Activated naive CD4-positive, alpha-beta T cell treated with anti-CD3 and anti-CD28 coated beads for 36 hours (primary cell): ENCODE measurements around the gene RAET1L. TPM values are rescaled to one million over a fixed set of nuclear protein-coding genes. Genes with fewer than 3 reads are reported as not detected.
"Not testable (repeated sequence)": the region's sequence is repeated elsewhere in the genome, so short reads cannot be mapped to it uniquely, and the experiment has no call there.

Experiments
- CTCF ChIA-PET: fragments of 350-600 bp; sonication (Branson Sonifier 250); formaldehyde crosslinking; loops from one replicate; lab custom pipeline; 2021; ENCODE audit warnings: antibody characterized with exemption; lab: Charles Lee
- DNase-seq: peaks from one replicate; pipeline ENCODE4 v3.0.0-alpha.2; 2020
- H3K27ac Mint-ChIP-seq: one replicate; pipeline ENCODE4 v1.8.0; 2021; ENCODE audit warnings: mild to moderate bottlenecking, mixed read lengths
- H3K27me3 Mint-ChIP-seq: one replicate; pipeline ENCODE4 v1.8.0; 2021; ENCODE audit warnings: low read depth, mixed read lengths
- H3K36me3 Mint-ChIP-seq: one replicate; pipeline ENCODE4 v1.8.0; 2021; ENCODE audit warnings: low read depth, mixed read lengths
- H3K4me1 Mint-ChIP-seq: one replicate; pipeline ENCODE4 v1.8.0; 2021; ENCODE audit warnings: low read depth, mixed read lengths
- H3K4me3 Mint-ChIP-seq: one replicate; pipeline ENCODE4 v1.8.0; 2021; ENCODE audit warnings: mild to moderate bottlenecking, moderate library complexity, mixed read lengths
- H3K9me3 Mint-ChIP-seq: one replicate; pipeline ENCODE4 v1.8.0; 2021; ENCODE audit warnings: mixed read lengths
- intact Hi-C: fragments of 100-400 bp; cut with micrococcal nuclease; formaldehyde crosslinking; loops from one replicate; pipeline ENCODE4 v1.15.1; 2023
- total RNA-seq, 2 experiments: library from RNA; stranded (reverse); gene quantifications; one replicate each; pipeline ENCODE4 v1.2.3, GENCODE V29; 2021

The RAET1L gene
- total RNA-seq, 2 experiments from 2014 or later: not detected

DNA sequence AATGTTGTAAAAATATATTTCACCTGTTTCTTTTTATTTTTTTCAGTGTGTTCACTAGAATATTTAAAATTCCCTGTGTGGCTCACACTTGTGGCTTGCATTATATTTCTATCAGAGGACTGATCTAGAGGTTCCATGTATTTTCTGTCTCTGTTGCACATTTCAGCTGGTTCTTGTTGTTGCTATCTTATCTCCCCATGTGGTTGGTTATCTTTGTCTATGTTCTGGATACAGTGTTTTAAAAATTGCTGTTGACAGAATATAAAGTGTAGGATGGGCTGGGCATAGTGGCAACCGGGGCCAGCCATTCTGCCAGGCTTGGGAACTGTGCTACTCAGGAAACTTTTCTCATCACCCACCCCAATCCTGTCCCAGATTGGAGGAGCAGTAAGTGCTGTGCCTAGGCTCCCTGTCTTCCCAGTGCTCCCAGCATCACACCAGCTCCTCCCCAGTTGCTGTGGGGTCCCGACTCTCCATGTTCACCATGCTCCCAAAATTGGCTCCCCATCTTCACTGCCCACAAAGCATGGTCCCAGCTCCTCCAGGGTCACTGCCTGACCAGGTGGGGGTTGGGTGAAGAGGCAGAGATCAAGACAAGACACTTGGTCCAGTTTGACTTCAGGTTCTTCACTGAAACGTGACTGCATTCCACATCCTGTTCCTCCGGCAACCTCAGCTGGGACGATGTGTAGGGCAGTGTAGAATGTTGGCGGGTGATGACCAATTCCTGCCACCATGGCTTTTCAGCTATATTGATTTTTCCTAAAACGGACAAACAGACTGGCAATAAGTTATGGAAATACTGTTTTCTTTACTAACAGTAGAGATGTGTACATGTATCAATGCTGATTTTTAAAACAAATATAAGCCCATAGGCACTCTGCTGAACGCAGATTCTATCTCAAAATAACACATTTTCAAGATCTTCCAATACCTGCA is 12.2 kb downstream of the RAET1L start:
- DNase-seq, intact Hi-C loops, H3K27ac Mint-ChIP-seq, H3K36me3 Mint-ChIP-seq, H3K9me3 Mint-ChIP-seq, H3K4me3 Mint-ChIP-seq: not testable (repeated sequence)
- H3K4me1 Mint-ChIP-seq: peaks cover 20% of the 10 kb centered on the region
- H3K27me3 Mint-ChIP-seq: peaks cover 79% of the 10 kb centered on the region
- CTCF ChIA-PET: interaction anchor here (0.7 kb wide), 1 partner anchor 348 kb away, joined by 3 read pairs; no protein-coding TSS in a partner anchor

DNA sequence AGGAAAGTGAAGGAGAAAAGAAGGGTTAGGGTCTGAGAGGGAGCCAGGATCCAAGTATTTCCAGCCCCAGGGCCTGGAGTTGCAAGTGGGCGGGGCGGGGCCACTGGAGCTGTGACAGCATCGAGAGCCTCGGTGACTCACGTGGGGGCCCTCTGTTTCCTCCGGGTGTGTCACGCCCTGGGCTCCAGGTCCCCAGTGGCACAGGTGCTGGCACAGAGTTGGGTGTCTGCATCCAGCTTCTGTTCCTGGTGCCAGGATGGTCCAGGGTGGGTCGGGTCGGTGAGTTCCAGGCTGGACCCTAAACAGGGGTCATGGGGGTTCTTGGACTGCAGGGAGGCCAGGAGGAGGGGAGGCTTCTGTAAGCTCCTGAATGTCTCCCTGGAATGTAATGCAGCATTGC is 16.7 kb downstream of the RAET1L start:
- peak; percentile 51 for DNase-seq
- CTCF ChIA-PET: interaction anchor here (1.2 kb wide), 1 partner anchor 22 kb away, joined by 3 read pairs; no protein-coding TSS in a partner anchor
- H3K27me3 Mint-ChIP-seq: peaks cover 48% of the 10 kb centered on the region
- H3K4me3 Mint-ChIP-seq: no peak overlapping the region
- peaks cover 26% of the 10 kb centered on the region for H3K4me1 Mint-ChIP-seq
- H3K27ac Mint-ChIP-seq: no peak overlapping the region
- intact Hi-C loops: loop anchor here (5.0 to 10.0 kb wide), 4 partner anchors 146 to 806 kb away; partner anchors contain the start of genes LRP11, PLEKHG1 and PPIL4
- H3K36me3 Mint-ChIP-seq: no peaks in the 10 kb centered on the region
- H3K9me3 Mint-ChIP-seq: no peaks in the 10 kb centered on the region

DNA sequence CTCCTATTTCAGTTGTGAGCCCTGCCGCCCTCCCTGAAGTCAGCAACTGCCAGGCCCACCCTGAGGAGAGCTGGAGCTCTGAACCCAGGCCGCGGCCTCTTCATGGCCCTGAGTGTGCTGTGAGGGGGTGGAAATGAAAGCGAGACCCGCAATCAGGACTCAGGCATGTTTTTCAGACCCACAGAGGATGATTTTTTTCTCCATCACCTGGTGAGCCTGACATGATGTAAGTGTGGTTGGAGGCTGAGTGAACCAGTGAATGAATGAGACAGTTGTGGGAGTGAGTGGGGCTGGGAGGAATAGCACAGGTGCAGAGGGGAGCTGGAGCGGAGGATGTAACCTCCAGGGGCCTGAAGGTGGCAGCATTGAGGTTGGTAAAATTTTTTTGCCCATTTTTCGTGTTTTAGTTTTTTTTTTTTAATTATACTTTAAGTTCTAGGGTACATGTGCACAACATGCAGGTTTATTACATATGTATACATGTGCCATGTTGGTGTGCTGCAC is 18.3 kb downstream of the RAET1L start:
- H3K27ac Mint-ChIP-seq: no peak overlapping the region
- peak; percentile 64 for DNase-seq
- CTCF ChIA-PET: interaction anchor here (1.0 to 1.6 kb wide), 5 partner anchors 11 to 74 kb away, joined by 3 to 8 read pairs (median 6); no protein-coding TSS in a partner anchor
- no peak overlapping the region for H3K4me3 Mint-ChIP-seq
- H3K9me3 Mint-ChIP-seq: no peaks in the 10 kb centered on the region
- H3K36me3 Mint-ChIP-seq: no peaks in the 10 kb centered on the region
- intact Hi-C loops: loop anchor here (5.0 to 10.0 kb wide), 4 partner anchors 145 to 808 kb away; partner anchors contain the start of genes LRP11, PLEKHG1 and PPIL4
- peaks cover 31% of the 10 kb centered on the region for H3K4me1 Mint-ChIP-seq
- H3K27me3 Mint-ChIP-seq: peaks cover 37% of the 10 kb centered on the region

DNA sequence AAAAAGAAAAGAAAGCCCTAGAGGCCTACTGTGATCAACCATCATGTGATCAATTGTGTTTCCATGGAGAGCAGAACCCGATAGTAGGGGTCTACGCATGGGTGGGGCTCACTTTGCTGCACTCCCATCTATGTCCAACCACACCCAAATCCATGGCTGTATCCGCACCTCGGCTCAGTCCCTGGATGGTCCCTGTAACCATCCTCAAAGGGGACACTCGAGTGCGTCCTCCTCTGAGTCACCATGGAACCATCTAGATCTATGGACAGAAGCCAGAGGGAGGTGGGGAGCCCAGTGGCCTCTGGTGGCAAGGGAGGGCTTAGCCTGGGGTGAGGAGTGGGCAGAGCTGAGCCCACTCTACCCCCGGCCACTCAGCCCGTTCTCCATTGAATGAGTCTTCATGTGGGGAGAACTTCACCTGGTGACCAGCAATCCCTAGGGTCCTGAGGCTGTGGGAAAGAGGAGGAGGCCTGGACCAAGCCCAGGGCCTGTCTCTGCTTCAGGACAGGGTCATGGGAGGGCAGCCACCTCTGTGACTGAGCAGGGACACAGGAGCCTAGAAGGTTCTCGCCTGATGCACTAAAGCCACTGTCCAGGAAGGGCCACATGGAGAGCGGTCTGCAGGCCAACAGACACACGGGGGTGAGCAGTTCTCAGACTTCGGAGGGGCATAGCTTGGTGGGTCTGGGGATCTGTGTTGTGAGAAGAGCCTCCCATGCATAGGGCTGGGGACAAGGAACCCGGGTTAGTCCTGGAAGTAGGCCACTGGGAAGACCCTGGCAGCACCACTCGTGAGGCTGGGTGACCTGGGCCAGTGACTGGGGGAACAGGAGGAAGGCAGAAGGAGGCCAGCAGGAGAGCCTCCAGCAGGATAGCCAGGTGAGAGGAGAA is 19.3 kb downstream of the RAET1L start:
- peak overlapping the region; percentile 86 for H3K4me3 Mint-ChIP-seq
- H3K4me1 Mint-ChIP-seq: peaks cover 41% of the 10 kb centered on the region
- intact Hi-C loops: loop anchor here (1.0 to 10.0 kb wide), 11 partner anchors 11 to 809 kb away; partner anchors contain the start of genes LRP11, PCMT1, PLEKHG1 and PPIL4
- CTCF ChIA-PET: interaction anchor here (1.1 to 1.6 kb wide), 2 partner anchors 10 to 67 kb away, joined by 3 to 6 read pairs; no protein-coding TSS in a partner anchor
- no peak for DNase-seq
- H3K27me3 Mint-ChIP-seq: peaks cover 32% of the 10 kb centered on the region
- no peaks in the 10 kb centered on the region for H3K9me3 Mint-ChIP-seq
- no peaks in the 10 kb centered on the region for H3K36me3 Mint-ChIP-seq
- H3K27ac Mint-ChIP-seq: no peak overlapping the region

DNA sequence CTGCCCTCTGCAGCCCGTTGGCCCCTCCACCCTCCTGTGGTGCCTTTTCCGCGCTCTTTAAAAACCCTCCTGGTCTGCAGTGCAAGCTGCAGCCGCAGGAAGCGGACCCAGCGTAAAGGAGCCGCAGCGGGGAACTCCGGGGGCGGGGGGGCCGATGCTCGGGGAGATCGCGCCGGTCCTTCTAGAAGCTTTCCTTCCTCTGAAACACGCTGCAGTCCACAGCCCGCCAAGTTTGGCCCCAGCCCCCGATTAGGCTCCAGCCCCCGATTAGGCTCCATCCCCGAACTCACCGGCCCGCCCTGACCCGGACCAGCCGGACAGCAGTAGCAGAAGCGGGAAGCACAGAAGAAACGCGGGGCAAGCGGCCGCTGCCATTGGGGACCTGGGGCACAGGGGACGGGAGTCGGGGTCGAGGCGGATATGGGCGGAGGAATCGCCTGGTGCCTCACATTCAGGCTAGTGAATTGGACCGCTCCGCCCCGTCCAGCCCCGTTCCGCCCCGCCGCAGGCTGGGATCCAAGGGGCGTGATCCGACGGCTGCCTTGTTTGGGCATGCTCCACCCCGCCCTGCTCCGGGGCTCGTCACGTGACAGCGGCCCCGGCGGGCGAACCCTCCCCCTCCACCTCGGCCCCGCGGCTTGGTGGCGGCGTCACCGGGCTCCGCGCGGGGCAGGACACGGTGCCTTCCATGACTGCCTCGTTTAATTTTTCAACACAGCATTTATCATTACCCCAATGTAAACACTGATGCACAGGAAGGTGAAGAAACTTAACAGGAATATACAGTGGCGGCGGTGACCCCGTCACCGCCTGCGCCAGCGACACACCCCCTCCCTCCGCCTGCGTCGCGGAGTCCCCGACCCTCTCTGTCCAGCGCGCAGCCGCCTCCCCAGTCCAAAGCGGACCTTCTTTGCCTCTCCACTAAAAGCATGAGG is 20.3 kb downstream of the RAET1L start:
- intact Hi-C loops: loop anchor here (1.0 to 10.0 kb wide), 11 partner anchors 12 to 810 kb away; partner anchors contain the start of genes LRP11, PCMT1, PLEKHG1 and PPIL4
- CTCF ChIA-PET: interaction anchor here (0.8 kb wide), 1 partner anchor 69 kb away, joined by 3 read pairs; no protein-coding TSS in a partner anchor
- peak; percentile 94 for DNase-seq
- Mint-ChIP-seq H3K27me3 (peaks cover 26% of the 10 kb centered on the region), H3K9me3 (no peaks in the 10 kb centered on the region), H3K4me1 (peaks cover 51% of the 10 kb centered on the region), H3K27ac (no peak overlapping the region), H3K36me3 (no peaks in the 10 kb centered on the region), H3K4me3 (peak overlapping the region; percentile 86)

DNA sequence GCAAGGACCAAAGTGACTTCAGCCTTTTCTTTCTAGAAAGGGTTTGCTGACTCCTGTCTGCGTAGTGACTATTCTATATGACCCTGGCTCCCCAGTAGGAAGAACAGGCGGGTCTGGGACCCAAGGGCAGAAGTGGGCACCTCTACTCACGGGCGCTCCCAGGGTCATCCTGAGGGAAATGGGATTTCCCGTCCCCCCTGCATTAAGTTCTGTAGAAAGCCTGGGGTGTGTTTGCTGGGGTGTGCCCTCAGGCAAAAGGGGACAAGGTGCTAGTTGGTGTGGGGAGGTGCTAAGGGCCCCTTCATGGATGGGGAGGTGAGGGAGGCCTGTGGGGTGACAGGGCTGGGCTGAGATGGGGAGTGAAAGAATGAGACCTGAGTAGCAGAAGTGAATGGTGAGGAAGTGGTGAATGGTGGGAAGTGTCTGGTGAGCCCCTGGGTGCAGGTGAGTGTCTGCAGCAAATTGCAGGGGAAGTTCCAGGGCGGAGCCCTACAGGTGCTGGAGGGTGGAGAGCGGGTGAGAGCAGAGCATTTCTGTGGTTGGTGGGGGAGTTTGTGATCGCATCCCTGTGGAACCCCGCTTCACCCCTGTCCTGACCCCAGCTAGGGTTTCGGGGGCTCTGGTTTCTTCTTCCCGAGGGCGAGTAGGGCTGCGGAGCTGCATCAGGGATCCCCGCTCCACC is 21.1 kb downstream of the RAET1L start:
- CTCF ChIA-PET: interaction anchor here (0.8 kb wide), 1 partner anchor 68 kb away, joined by 3 read pairs; no protein-coding TSS in a partner anchor
- H3K27me3 Mint-ChIP-seq: peaks cover 25% of the 10 kb centered on the region
- intact Hi-C loops: loop anchor here (2.0 to 10.0 kb wide), 5 partner anchors 21 to 811 kb away; partner anchors contain the start of genes PCMT1, PLEKHG1, PPIL4 and RAET1L
- H3K36me3 Mint-ChIP-seq: peaks cover 3% of the 10 kb centered on the region
- peaks cover 52% of the 10 kb centered on the region for H3K4me1 Mint-ChIP-seq
- DNase-seq: peak; percentile 67
- no peak overlapping the region for H3K27ac Mint-ChIP-seq
- no peaks in the 10 kb centered on the region for H3K9me3 Mint-ChIP-seq
- peak overlapping the region; percentile 86 for H3K4me3 Mint-ChIP-seq

GRCh38 chr6:150003599-150003998 is 21.7 kb downstream of the RAET1L start:
- intact Hi-C loops: loop anchor here (10.0 kb wide), 3 partner anchors 459 to 811 kb away; partner anchors contain the start of genes PLEKHG1 and PPIL4
- Mint-ChIP-seq H3K27me3 (peaks cover 26% of the 10 kb centered on the region), H3K4me3 (peak overlapping the region; percentile 86), H3K4me1 (peaks cover 50% of the 10 kb centered on the region)
- H3K36me3 Mint-ChIP-seq, CTCF ChIA-PET, H3K27ac Mint-ChIP-seq, DNase-seq, H3K9me3 Mint-ChIP-seq: not testable (repeated sequence)

- H3K4me3 Mint-ChIP-seq: no peak overlapping the region
These were observed 22.6 kb downstream of the RAET1L start for GRCh38 chr6:150002710-150003109.

DNA sequence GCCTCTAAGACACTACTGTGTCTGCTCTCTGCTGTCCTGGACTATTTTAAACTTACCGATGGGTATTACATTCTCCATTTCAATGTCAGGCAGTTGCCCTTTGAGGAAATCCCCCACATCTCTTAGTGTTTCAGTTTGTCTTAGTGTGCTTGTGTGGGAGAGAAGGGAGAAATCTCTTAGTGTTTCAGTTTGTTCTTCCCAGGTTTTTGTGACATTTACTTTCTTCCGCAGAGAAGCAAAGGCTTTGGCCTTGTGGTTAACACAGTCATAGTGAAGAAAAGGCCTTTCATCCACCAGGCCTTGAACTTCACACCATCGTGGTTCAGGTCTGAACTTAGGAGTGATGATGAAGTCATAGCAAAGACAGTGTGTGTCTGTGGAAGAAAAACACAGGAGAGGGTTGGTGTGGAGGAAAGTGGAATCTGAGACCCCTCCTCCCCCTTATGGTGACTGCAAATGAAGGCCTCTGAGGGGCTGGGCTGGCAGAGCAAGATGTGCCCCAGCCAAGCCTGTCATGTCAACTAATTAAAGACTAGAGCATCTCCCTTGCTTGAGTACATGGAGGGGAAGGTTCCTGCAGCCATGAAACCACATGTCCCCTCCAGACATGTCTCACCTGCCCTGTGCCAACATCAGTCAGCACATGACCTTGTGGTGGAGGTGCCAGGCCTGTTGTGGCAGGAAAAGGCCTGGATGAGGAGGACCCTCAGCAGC is 23.9 kb downstream of the RAET1L start:
- Mint-ChIP-seq H3K4me1 (peaks cover 41% of the 10 kb centered on the region), H3K27ac (peak overlapping the region; percentile 2), H3K36me3 (peaks cover 3% of the 10 kb centered on the region), H3K4me3 (no peak overlapping the region), H3K9me3 (no peaks in the 10 kb centered on the region), H3K27me3 (peaks cover 33% of the 10 kb centered on the region)
- intact Hi-C loops: loop anchor here (1.0 to 10.0 kb wide), 4 partner anchors 38 to 813 kb away; partner anchors contain the start of genes PLEKHG1, PPIL4 and ULBP1
- peak; percentile 62 for DNase-seq
- CTCF ChIA-PET: no interaction called here

More at GRCh38 chr6:150002710-150003109, 22.6 kb downstream of the RAET1L start:
- Mint-ChIP-seq H3K27me3 (peaks cover 22% of the 10 kb centered on the region), H3K9me3 (no peaks in the 10 kb centered on the region), H3K4me1 (peaks cover 46% of the 10 kb centered on the region), H3K36me3 (peaks cover 3% of the 10 kb centered on the region), H3K27ac (no peak overlapping the region)
- intact Hi-C loops: loop anchor here (10.0 kb wide), 3 partner anchors 458 to 812 kb away; partner anchors contain the start of genes PLEKHG1 and PPIL4
- CTCF ChIA-PET: no interaction called here
- no peak for DNase-seq
